ENCODE results near the gene XAF1.

GRCh38 chr17:6713918-6714271 lies 42.0 kb upstream of the XAF1 start:
- TF ChIP-seq, protein P1, sequence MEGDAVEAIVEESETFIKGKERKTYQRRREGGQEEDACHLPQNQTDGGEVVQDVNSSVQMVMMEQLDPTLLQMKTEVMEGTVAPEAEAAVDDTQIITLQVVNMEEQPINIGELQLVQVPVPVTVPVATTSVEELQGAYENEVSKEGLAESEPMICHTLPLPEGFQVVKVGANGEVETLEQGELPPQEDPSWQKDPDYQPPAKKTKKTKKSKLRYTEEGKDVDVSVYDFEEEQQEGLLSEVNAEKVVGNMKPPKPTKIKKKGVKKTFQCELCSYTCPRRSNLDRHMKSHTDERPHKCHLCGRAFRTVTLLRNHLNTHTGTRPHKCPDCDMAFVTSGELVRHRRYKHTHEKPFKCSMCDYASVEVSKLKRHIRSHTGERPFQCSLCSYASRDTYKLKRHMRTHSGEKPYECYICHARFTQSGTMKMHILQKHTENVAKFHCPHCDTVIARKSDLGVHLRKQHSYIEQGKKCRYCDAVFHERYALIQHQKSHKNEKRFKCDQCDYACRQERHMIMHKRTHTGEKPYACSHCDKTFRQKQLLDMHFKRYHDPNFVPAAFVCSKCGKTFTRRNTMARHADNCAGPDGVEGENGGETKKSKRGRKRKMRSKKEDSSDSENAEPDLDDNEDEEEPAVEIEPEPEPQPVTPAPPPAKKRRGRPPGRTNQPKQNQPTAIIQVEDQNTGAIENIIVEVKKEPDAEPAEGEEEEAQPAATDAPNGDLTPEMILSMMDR (IDR thresholded peaks at IDR 0.05), result no peak
- no peak for TF ChIP-seq POLR2A (IDR thresholded peaks at IDR 0.05)

All from tibial nerve (tissue), 3 donors.